Fibroblast of skin of right biceps (primary cell): ENCODE measurements around the gene TMEM43.

Experiments used
- DNase-seq: peaks from one replicate; pipeline ENCODE4 v3.0.0-alpha.2; 2013

TMEM43 gene

GRCh38 chr3:14181253-14181652 is 56.4 kb downstream of the TMEM43 start:
- DNase-seq: no peak

- DNase-seq: no peak
These were observed 58.2 kb downstream of the TMEM43 start for GRCh38 chr3:14183015-14183577.

- no peak for DNase-seq
These were observed 62.1 kb downstream of the TMEM43 start for GRCh38 chr3:14186854-14187458.

GRCh38 chr3:14188041-14188754 is 63.3 kb downstream of the TMEM43 start:
- DNase-seq: no peak
